Adrenal gland (tissue), 12 donors: ENCODE measurements around the gene TSPAN4. TPM values are rescaled to one million over a fixed set of nuclear protein-coding genes. Genes with fewer than 3 reads are reported as not detected.

Experiments used
- DNase-seq, 7 donors: peaks; one replicate each; pipeline ENCODE4 v3.0.0-alpha.2; 2019 to 2020
- H3K27ac ChIP-seq, 5 donors: fragments of 200-600 bp; sonication (generic) in 4 of 5; 1 replicate in 3 of 5; 2 replicates in 2 of 5; pipeline versions ENCODE4 v1.5.1 to v1.8.0; 2016 to 2020; ENCODE audit warnings: mild to moderate bottlenecking in 1 of 5
- H3K27me3 ChIP-seq: fragments of 200-600 bp; 2 replicates; pipeline ENCODE4 v1.8.0; 2021
- H3K36me3 ChIP-seq, 2 donors: fragments of 200-600 bp; replicated peaks in 1 of 2; 1 replicate in 1 of 2; 2 replicates in 1 of 2; pipeline versions ENCODE4 v1.5.1 to v1.8.0; 2018 to 2022
- H3K4me1 ChIP-seq, 2 donors: fragments of 200-600 bp; replicated peaks in 1 of 2; 1 replicate in 1 of 2; 2 replicates in 1 of 2; pipeline versions ENCODE4 v1.5.1 to v1.8.0; 2018 to 2021
- H3K4me3 ChIP-seq, 4 donors: fragments of 200-600 bp; sonication (generic) in 3 of 4; one replicate each; pipeline ENCODE4 v1.5.1; 2016 to 2018
- H3K9me3 ChIP-seq, 3 donors: fragments of 200-600 bp; sonication (generic) in 1 of 3; replicated peaks in 1 of 3; 1 replicate in 2 of 3; 2 replicates in 1 of 3; pipeline versions ENCODE4 v1.5.1 to v1.8.0; 2016 to 2021
- CTCF ChIP-seq, 6 experiments: fragments of 450-650 bp in 4 of 6; fragments of 200-600 bp in 2 of 6; sonication (generic) in 1 of 6; IDR thresholded peaks; 1 replicate in 5 of 6; 2 replicates in 1 of 6; pipeline versions ENCODE4 v1.5.1 to v1.8.0; 2016 to 2021; ENCODE audit warnings: antibody characterized with exemption in 6 of 6, mild to moderate bottlenecking in 2 of 6, moderate library complexity in 1 of 6
- POLR2A ChIP-seq, 2 donors: fragments of 450-650 bp; IDR thresholded peaks; one replicate each; pipeline ENCODE4 v1.6.1; 2017; ENCODE audit warnings: antibody characterized with exemption in 2 of 2, mild to moderate bottlenecking in 2 of 2, moderate library complexity in 1 of 2
- WGBS, 4 donors: extraction: QIAGEN DNeasy Blood & Tissue Kit in 2 of 4; methylation state at CpG; one replicate each; pipeline versions ENCODE4 v1.1.5 to v1.1.7; 2013 to 2017; 5-methylcytosine and 5-hydroxymethylcytosine counted together
- intact Hi-C, 2 donors: fragments of 100-400 bp; cut with DNase I; formaldehyde crosslinking; loops; one replicate each; pipeline versions ENCODE4 v1.14.1 to v1.15.0; 2022 to 2023
- polyA plus RNA-seq, 3 donors: library from polyadenylated mRNA; stranded (reverse); fragments of 200-250 nt in 2 of 3; fragments of 350-450 nt in 1 of 3; fragmentation: Illumina TruSeq in 1 of 3; extraction: RNeasy Lipid Tissue Mini Kit (QIAGEN cat#74804) in 1 of 3; gene quantifications; one replicate each; pipeline ENCODE4 v1.2.3, GENCODE V29; 2013 to 2014
- total RNA-seq, 9 donors: library from RNA; depleted of rRNA in 4 of 9; stranded (reverse); fragments of >200 nt in 4 of 9; fragments of 120-200 nt in 1 of 9; fragmentation: NEBNext Ultra II Directional in 1 of 9; extraction: Animal tissue kit (Norgen Biotek cat#: 25700) in 1 of 9; gene quantifications; one replicate each; pipeline versions ENCODE4 v1.1.0 to v1.2.4, GENCODE V29; 2013 to 2023
- donor health status: healthy with polysubstance abuse.
- donor health status: Bipolar disorder and iron deficiency.
- donor health status: DM: yes; HTN: yes; CAD: no.
- donor health status: DM: no; HTN: no; CAD: no.
- donor health status: DM: no; HTN: no; CAD: no.
- donor health status: DM: yes; HTN: yes; CAD: no.

TSPAN4 gene
- total and polyA plus RNA-seq, 12 donors, result 5.2 to 207 (median 53.5) TPM

- DNase-seq, result no peak
- H3K4me3 ChIP-seq, result peak overlapping the region in 2 of 4 donors; percentile 65 to 88
- TF ChIP-seq POLR2A (IDR thresholded peaks at IDR 0.05) (no peak), CTCF (IDR thresholded peaks at IDR 0.05) (no peak)
- 19 to 40% (median 27%) methylated on average over 9 to 18 of the region's 18 CpGs for WGBS, 4 donors
- peak overlapping the region; percentile 2 to 85 (median 76) for H3K27ac ChIP-seq
- H3K27me3 ChIP-seq, result no peaks in the 10 kb centered on the region
- H3K36me3 ChIP-seq, result peaks cover 0 to 34% of the 10 kb centered on the region in 2 donors
- H3K4me1 ChIP-seq, result peaks cover 20 to 27% of the 10 kb centered on the region in 2 donors
- intact Hi-C loops, result no loop called here
- H3K9me3 ChIP-seq, result no peaks in the 10 kb centered on the region
Observed at GRCh38 chr11:796565-797295, 45.9 kb upstream of the TSPAN4 start.

- intact Hi-C loops, result no loop called here
- 0 to 5% (median 1%) methylated on average over 6 to 57 of the region's 57 CpGs; no CpG with 5 or more reads in 1 of the 4 donors for WGBS, 4 donors
- Histone ChIP-seq H3K36me3 (peaks cover 0 to 41% of the 10 kb centered on the region in 2 donors), H3K27ac (peak overlapping the region in 4 of 5 donors; percentile 59 to 85 (median 78)), H3K27me3 (no peaks in the 10 kb centered on the region), H3K9me3 (no peaks in the 10 kb centered on the region), H3K4me1 (peaks cover 20 to 27% of the 10 kb centered on the region in 2 donors), H3K4me3 (peak overlapping the region in 3 of 4 donors; percentile 11 to 88 (median 47))
- TF ChIP-seq POLR2A (IDR thresholded peaks at IDR 0.05) (no peak), CTCF (IDR thresholded peaks at IDR 0.05) (no peak)
- peak; percentile 65 to 88 (median 67) for DNase-seq
Observed at GRCh38 chr11:797296-798092, 45.2 kb upstream of the TSPAN4 start.

GRCh38 chr11:798093-798713, 44.4 kb upstream of the TSPAN4 start, which contains the start of gene SLC25A22:
Gene SLC25A22 (minus strand): TSS chr11:798281. CDS start chr11:795006, 3,275 bp downstream.
- peak; percentile 66 to 82 (median 77) for DNase-seq
- Histone ChIP-seq H3K4me1 (peaks cover 20 to 27% of the 10 kb centered on the region in 2 donors), H3K27me3 (no peaks in the 10 kb centered on the region), H3K27ac (peak within 1 kb of the TSS in 4 of 5 donors; percentile 59 to 85 (median 78)), H3K36me3 (peaks cover 0 to 48% of the 10 kb centered on the region in 2 donors), H3K4me3 (peak within 1 kb of the TSS in 3 of 4 donors; percentile 11 to 88 (median 47)), H3K9me3 (no peaks in the 10 kb centered on the region)
- intact Hi-C loops, result no loop called here
- TF ChIP-seq POLR2A (IDR thresholded peaks at IDR 0.05), result no peak
- peak; percentile 47 to 94 (median 73) for TF ChIP-seq CTCF (IDR thresholded peaks at IDR 0.05)
- WGBS, 4 donors, result 0 to 3% (median 2%) methylated on average over 1 to 69 of the region's 69 CpGs; no CpG with 5 or more reads in 1 of the 4 donors
